Left renal pelvis (tissue), 4 donors: Measurements from ENCODE around the gene ST3GAL4. TPM values are rescaled to one million over a fixed set of nuclear protein-coding genes. Genes with fewer than 3 reads are reported as not detected.

Experiments
- DNase-seq, 4 donors: peaks; one replicate each; pipeline ENCODE4 v3.0.0-alpha.2; 2013; ENCODE audit warnings: low read depth in 4 of 4, low spot score in 3 of 4
- polyA plus RNA-seq, 4 donors: library from polyadenylated mRNA; unstranded; fragments of 120-200 nt; gene quantifications; one replicate each; pipeline ENCODE4 v1.2.1, GENCODE V29; 2013; ENCODE audit not compliant: insufficient read length in 4 of 4

The ST3GAL4 gene
- polyA plus RNA-seq, 4 donors = 17.0 to 33.6 (median 19.9) TPM

GRCh38 chr11:126328938-126329643, 26.4 kb upstream of the ST3GAL4 start:
- DNase-seq = no peak

GRCh38 chr11:126329644-126330211, 25.8 kb upstream of the ST3GAL4 start:
- DNase-seq = no peak

- DNase-seq = no peak
These were observed 24.2 kb upstream of the ST3GAL4 start for GRCh38 chr11:126331286-126331685.

- no peak for DNase-seq
These were observed 23.2 kb upstream of the ST3GAL4 start for GRCh38 chr11:126332221-126332711.

- no peak for DNase-seq
These were observed 22.3 kb upstream of the ST3GAL4 start for GRCh38 chr11:126333142-126333541.

GRCh38 chr11:126334659-126335462, 20.6 kb upstream of the ST3GAL4 start:
- DNase-seq = no peak

GRCh38 chr11:126335463-126335760, 20.1 kb upstream of the ST3GAL4 start:
- DNase-seq = no peak

GRCh38 chr11:126336138-126336541, 19.3 kb upstream of the ST3GAL4 start:
- no peak for DNase-seq

GRCh38 chr11:126336671-126337101, 18.8 kb upstream of the ST3GAL4 start:
- no peak for DNase-seq

- DNase-seq = no peak
These were observed 18.4 kb upstream of the ST3GAL4 start for GRCh38 chr11:126337126-126337473.

- no peak for DNase-seq
These were observed 17.8 kb upstream of the ST3GAL4 start for GRCh38 chr11:126337474-126338241.

- DNase-seq = no peak
These were observed 17.0 kb upstream of the ST3GAL4 start for GRCh38 chr11:126338346-126339055.

GRCh38 chr11:126339073-126339862, 16.2 kb upstream of the ST3GAL4 start:
- DNase-seq = no peak

GRCh38 chr11:126339863-126340434, 15.5 kb upstream of the ST3GAL4 start:
- DNase-seq = no peak

GRCh38 chr11:126340960-126341606, 14.4 kb upstream of the ST3GAL4 start:
- DNase-seq = no peak

GRCh38 chr11:126341760-126342161, 13.7 kb upstream of the ST3GAL4 start:
- DNase-seq = no peak

GRCh38 chr11:126343051-126343450, 12.4 kb upstream of the ST3GAL4 start:
- DNase-seq = no peak

- no peak for DNase-seq
These were observed 11.1 kb upstream of the ST3GAL4 start for GRCh38 chr11:126344141-126345080.
